Measurements from ENCODE around the gene GSTM3.

GSTM3 gene

GRCh38 chr1:109787211-109787844 lies 46.5 kb upstream of the GSTM3 start:
- no peaks in the 10 kb centered on the region for H3K36me3 ChIP-seq
- DNase-seq: no peak
- H3K4me3 ChIP-seq (ENCODE audit: low read depth, low read length): no peak overlapping the region
- no peak for TF ChIP-seq CTCF (IDR thresholded peaks at IDR 0.05; ENCODE audit: low read depth, low read length)
- no peaks in the 10 kb centered on the region for H3K27me3 ChIP-seq (ENCODE audit: insufficient read depth, low read depth, severe bottlenecking)
- peaks cover 4% of the 10 kb centered on the region for H3K9me3 ChIP-seq (ENCODE audit: severe bottlenecking)
- peak overlapping the region; percentile 10; the same call in 1 of the 2 replicates for H3K27ac ChIP-seq

- no peak for TF ChIP-seq CTCF (IDR thresholded peaks at IDR 0.05; ENCODE audit: low read depth, low read length)
- DNase-seq: no peak
- H3K4me3 ChIP-seq (ENCODE audit: low read depth, low read length): no peak overlapping the region
- peaks cover 4% of the 10 kb centered on the region for H3K9me3 ChIP-seq (ENCODE audit: severe bottlenecking)
- no peaks in the 10 kb centered on the region for H3K36me3 ChIP-seq
- no peak overlapping the region for H3K27ac ChIP-seq
- H3K27me3 ChIP-seq (ENCODE audit: insufficient read depth, low read depth, severe bottlenecking): no peaks in the 10 kb centered on the region
Observed at GRCh38 chr1:109786531-109787021, 45.7 kb upstream of the GSTM3 start.

- no peaks in the 10 kb centered on the region for H3K27me3 ChIP-seq (ENCODE audit: insufficient read depth, low read depth, severe bottlenecking)
- H3K36me3 ChIP-seq: no peaks in the 10 kb centered on the region
- no peak for TF ChIP-seq CTCF (IDR thresholded peaks at IDR 0.05; ENCODE audit: low read depth, low read length)
- no peak for DNase-seq
- no peak overlapping the region for H3K27ac ChIP-seq
- no peak overlapping the region for H3K4me3 ChIP-seq (ENCODE audit: low read depth, low read length)
- H3K9me3 ChIP-seq (ENCODE audit: severe bottlenecking): peaks cover 4% of the 10 kb centered on the region
Observed at GRCh38 chr1:109786112-109786480, 45.3 kb upstream of the GSTM3 start.

- no peak for DNase-seq
- H3K4me3 ChIP-seq (ENCODE audit: low read depth, low read length): no peak overlapping the region
- peaks cover 4% of the 10 kb centered on the region for H3K9me3 ChIP-seq (ENCODE audit: severe bottlenecking)
- TF ChIP-seq CTCF (IDR thresholded peaks at IDR 0.05; ENCODE audit: low read depth, low read length): no peak
- no peaks in the 10 kb centered on the region for H3K36me3 ChIP-seq
- no peaks in the 10 kb centered on the region for H3K27me3 ChIP-seq (ENCODE audit: insufficient read depth, low read depth, severe bottlenecking)
- no peak overlapping the region for H3K27ac ChIP-seq
Observed at GRCh38 chr1:109785446-109786111, 44.7 kb upstream of the GSTM3 start.

- Histone ChIP-seq H3K27me3 (ENCODE audit: insufficient read depth, low read depth, severe bottlenecking) (no peaks in the 10 kb centered on the region), H3K27ac (no peak overlapping the region), H3K36me3 (no peaks in the 10 kb centered on the region), H3K4me3 (ENCODE audit: low read depth, low read length) (no peak overlapping the region), H3K9me3 (ENCODE audit: severe bottlenecking) (peaks cover 4% of the 10 kb centered on the region)
- no peak for DNase-seq
- TF ChIP-seq CTCF (IDR thresholded peaks at IDR 0.05; ENCODE audit: low read depth, low read length): no peak
Observed at GRCh38 chr1:109784551-109785252, 43.9 kb upstream of the GSTM3 start.

Measured in WERI-Rb-1 (cell line).